GM23248 (cell line): ENCODE measurements around the gene P2RY2. TPM values are rescaled to one million over a fixed set of nuclear protein-coding genes. Genes with fewer than 3 reads are reported as not detected.

Experiments used
- DNase-seq: peaks from one replicate; pipeline ENCODE4 v3.0.0-alpha.2; 2015
- H2AFZ ChIP-seq: fragments of 200-600 bp; sonication (generic); 2 replicates; pipeline ENCODE4 v1.6.1; 2016; ENCODE audit warnings: antibody characterized with exemption
- H3F3A ChIP-seq: fragments of 200-600 bp; sonication (generic); 2 replicates; pipeline ENCODE4 v1.6.1; 2016; ENCODE audit warnings: mild to moderate bottlenecking, antibody characterized with exemption, mixed run types; ENCODE audit not compliant: insufficient read depth
- H3K27ac ChIP-seq: fragments of 200-600 bp; sonication (generic); 2 replicates; pipeline ENCODE4 v1.5.1; 2016; ENCODE audit warnings: mild to moderate bottlenecking
- H3K27me3 ChIP-seq: fragments of 200-600 bp; sonication (generic); replicated peaks from 2 replicates; pipeline ENCODE4 v1.6.1; 2016; ENCODE audit warnings: mild to moderate bottlenecking; ENCODE audit not compliant: insufficient read depth
- H3K36me3 ChIP-seq: fragments of 200-600 bp; sonication (generic); 2 replicates; pipeline ENCODE4 v1.6.1; 2016; ENCODE audit warnings: low read depth, mild to moderate bottlenecking
- H3K4me1 ChIP-seq: fragments of 200-600 bp; sonication (generic); 2 replicates; pipeline ENCODE4 v1.6.1; 2016; ENCODE audit warnings: mild to moderate bottlenecking; ENCODE audit not compliant: insufficient read depth
- H3K4me2 ChIP-seq: fragments of 200-600 bp; sonication (generic); one replicate; pipeline ENCODE4 v1.6.1; 2016; ENCODE audit warnings: mild to moderate bottlenecking; ENCODE audit not compliant: unreplicated experiment
- H3K4me3 ChIP-seq: fragments of 200-600 bp; sonication (generic); 2 replicates; pipeline ENCODE4 v1.5.1; 2016; ENCODE audit warnings: mild to moderate bottlenecking
- H3K79me2 ChIP-seq: fragments of 200-600 bp; sonication (generic); 2 replicates; pipeline ENCODE4 v1.6.1; 2016; ENCODE audit warnings: mild to moderate bottlenecking; ENCODE audit not compliant: insufficient read depth
- H3K9ac ChIP-seq: fragments of 200-600 bp; sonication (generic); 2 replicates; pipeline ENCODE4 v1.6.1; 2016; ENCODE audit warnings: mild to moderate bottlenecking
- H3K9me2 ChIP-seq: fragments of 200-600 bp; sonication (generic); 2 replicates; pipeline ENCODE4 v1.6.1; 2016; ENCODE audit warnings: mixed run types, mild to moderate bottlenecking, moderate library complexity; ENCODE audit not compliant: insufficient read depth
- H3K9me3 ChIP-seq: fragments of 200-600 bp; sonication (generic); one replicate; pipeline ENCODE4 v1.6.1; 2017; ENCODE audit warnings: low read depth
- H4K20me1 ChIP-seq: fragments of 200-600 bp; sonication (generic); 2 replicates; pipeline ENCODE4 v1.6.0; 2016; ENCODE audit not compliant: insufficient read depth
- EZH2 ChIP-seq: fragments of 200-600 bp; sonication (generic); IDR thresholded peaks from 2 replicates; pipeline ENCODE4 v1.6.1; 2018; ENCODE audit warnings: antibody characterized with exemption, mild to moderate bottlenecking; ENCODE audit not compliant: insufficient read depth, poor library complexity, severe bottlenecking
- EZH2phosphoT487 ChIP-seq: fragments of 200-600 bp; sonication (generic); IDR thresholded peaks from 2 replicates; pipeline ENCODE4 v1.6.1; 2018; ENCODE audit warnings: antibody characterized with exemption, moderate library complexity, mild to moderate bottlenecking, low read depth; ENCODE audit not compliant: insufficient read depth
- WGBS, 2 experiments: methylation state at CpG; one replicate each; pipeline ENCODE4 v1.1.6; 2015 to 2017; ENCODE audit warnings: low lambda C conversion rate in 2 of 2, low coverage in 1 of 2; ENCODE audit errors: missing lambda C conversion rate in 2 of 2; 5-methylcytosine and 5-hydroxymethylcytosine counted together
- in situ Hi-C: fragments of 300-500 bp; cut with MboI; formaldehyde crosslinking; loops from 2 replicates; pipeline ENCODE4 v1.15.0; 2020
- polyA plus RNA-seq: library from polyadenylated mRNA; unstranded; fragments of >200 nt; fragmentation: Nextera tagmentation; extraction: Ambion mirVana; gene quantifications from 2 replicates; pipeline ENCODE4 v1.2.1, GENCODE V29; 2016
- total RNA-seq: library from RNA; depleted of rRNA; stranded (reverse); fragments of >200 nt; shearing (Covaris generic); gene quantifications from 2 replicates; pipeline ENCODE4 v1.2.3, GENCODE V29; 2014

P2RY2 gene
- total and polyA plus RNA-seq, 2 experiments from 2014 or later: not detected

- H3K9me3 ChIP-seq: no peaks in the 10 kb centered on the region
- no peak overlapping the region for H3K9ac ChIP-seq
- no peaks in the 10 kb centered on the region for H3F3A ChIP-seq
- no peak overlapping the region for H2AFZ ChIP-seq
- no peaks in the 10 kb centered on the region for H3K79me2 ChIP-seq
- H3K4me3 ChIP-seq: no peak overlapping the region
- H3K36me3 ChIP-seq: no peaks in the 10 kb centered on the region
- no peaks in the 10 kb centered on the region for H3K27me3 ChIP-seq
- H3K4me2 ChIP-seq: no peak overlapping the region
- H3K4me1 ChIP-seq: no peaks in the 10 kb centered on the region
- H3K9me2 ChIP-seq: no peaks in the 10 kb centered on the region
- in situ Hi-C loops: no loop called here
- no peak for TF ChIP-seq EZH2phosphoT487
- TF ChIP-seq EZH2: no peak
- DNase-seq: no peak
- WGBS, 2 experiments: 83 to 85% methylated on average over 11 of the region's 11 CpGs
- H3K27ac ChIP-seq: no peak overlapping the region
- no peaks in the 10 kb centered on the region for H4K20me1 ChIP-seq
Observed at GRCh38 chr11:73249853-73250783, 32.0 kb downstream of the P2RY2 start.

GRCh38 chr11:73252577-73253191 is 34.6 kb downstream of the P2RY2 start:
- Histone ChIP-seq H3F3A (0 out of 2 replicates have a peak, but pooled peaks cover 7% of the 10 kb centered on the region), H3K9me3 (no peaks in the 10 kb centered on the region), H3K4me2 (no peak overlapping the region), H3K36me3 (no peaks in the 10 kb centered on the region), H3K9me2 (no peaks in the 10 kb centered on the region), H3K27me3 (no peaks in the 10 kb centered on the region), H3K79me2 (no peaks in the 10 kb centered on the region), H3K27ac (no peak overlapping the region), H4K20me1 (no peaks in the 10 kb centered on the region), H3K4me3 (no peak overlapping the region), H2AFZ (0 out of 2 replicates have a peak overlapping the region, but pooled peaks have one; percentile 45), H3K9ac (no peak overlapping the region), H3K4me1 (peaks cover 17% of the 10 kb centered on the region)
- TF ChIP-seq EZH2phosphoT487: no peak
- TF ChIP-seq EZH2: no peak
- WGBS, 2 experiments: 85% methylated on average over 4 of the region's 4 CpGs
- in situ Hi-C loops: no loop called here
- DNase-seq: no peak

DNA sequence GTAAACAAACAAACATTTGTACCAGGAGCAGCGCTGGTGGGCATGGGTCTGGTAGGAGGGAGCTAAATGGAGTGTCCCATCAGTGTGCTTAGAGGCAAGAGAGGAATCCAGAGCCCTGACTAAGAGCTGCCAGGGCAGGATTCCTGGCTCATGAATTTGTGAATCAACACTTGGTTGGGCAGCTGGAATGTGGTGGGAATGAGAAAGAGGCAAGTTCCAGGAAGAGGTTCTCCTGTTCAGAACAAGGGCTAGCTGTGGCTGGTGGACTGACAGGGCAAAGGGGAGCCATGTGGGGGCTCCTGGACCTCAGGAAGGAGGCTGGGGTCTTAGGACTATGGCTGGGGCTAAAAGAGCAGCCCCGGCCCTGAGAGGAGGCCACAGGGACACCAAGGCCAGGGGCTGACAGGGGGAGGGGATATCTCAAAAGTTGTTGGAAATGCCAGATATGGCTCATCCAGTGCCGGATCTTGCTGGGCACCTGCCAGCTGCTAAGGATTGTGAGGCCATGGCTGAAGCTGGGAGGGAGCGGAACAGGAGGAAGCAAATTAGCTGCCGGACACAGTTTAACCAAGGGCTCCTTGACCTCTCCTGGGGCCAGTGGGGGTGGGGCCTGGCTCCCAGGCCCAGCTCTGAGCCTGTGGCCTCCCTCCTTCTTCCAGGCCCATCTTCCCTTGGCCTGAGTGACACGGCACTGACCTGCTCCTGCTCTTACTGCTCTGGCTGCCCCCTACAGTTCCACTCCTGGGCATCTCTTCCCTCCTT is 39.4 kb downstream of the P2RY2 start:
- 29 to 31% methylated on average over 6 of the region's 6 CpGs for WGBS, 2 experiments
- H3K9me2 ChIP-seq: no peaks in the 10 kb centered on the region
- H3F3A ChIP-seq: peaks cover 18% of the 10 kb centered on the region; the same call in 1 of the 2 replicates
- no peaks in the 10 kb centered on the region for H4K20me1 ChIP-seq
- H2AFZ ChIP-seq: peak overlapping the region; percentile 82
- TF ChIP-seq EZH2phosphoT487: no peak
- no peak for TF ChIP-seq EZH2
- in situ Hi-C loops: no loop called here
- H3K4me1 ChIP-seq: peaks cover 30% of the 10 kb centered on the region
- H3K4me2 ChIP-seq: peak overlapping the region; percentile 83
- no peaks in the 10 kb centered on the region for H3K36me3 ChIP-seq
- H3K9ac ChIP-seq: peak overlapping the region; percentile 74
- no peaks in the 10 kb centered on the region for H3K9me3 ChIP-seq
- no peaks in the 10 kb centered on the region for H3K79me2 ChIP-seq
- H3K4me3 ChIP-seq: peak overlapping the region; percentile 52
- H3K27ac ChIP-seq: peak overlapping the region; percentile 96
- peak; percentile 97 for DNase-seq
- no peaks in the 10 kb centered on the region for H3K27me3 ChIP-seq
